Islet precursor cell (in vitro differentiated cells): ENCODE data around the gene KRT83.

ENCODE experiments used
- DNase-seq: peaks from one replicate; pipeline ENCODE4 v3.0.0-alpha.2; 2018

The KRT83 gene

GRCh38 chr12:52331039-52331438, 9.8 kb upstream of the KRT83 start:
- DNase-seq: no peak

- no peak for DNase-seq
Measured at GRCh38 chr12:52327830-52328500, 6.8 kb upstream of the KRT83 start.

GRCh38 chr12:52327052-52327829, 6.0 kb upstream of the KRT83 start:
- peak; percentile 95 for DNase-seq

GRCh38 chr12:52324153-52324444, 2.9 kb upstream of the KRT83 start:
- no peak for DNase-seq

GRCh38 chr12:52323416-52324152, 2.4 kb upstream of the KRT83 start:
- peak; percentile 80 for DNase-seq

GRCh38 chr12:52323001-52323400, 1.8 kb upstream of the KRT83 start:
- no peak for DNase-seq

GRCh38 chr12:52322069-52322468, 871 bp upstream of the KRT83 start:
- DNase-seq: no peak

- DNase-seq: no peak
Measured at GRCh38 chr12:52321418-52321817, 220 bp upstream of the KRT83 start.

GRCh38 chr12:52319097-52319496, 2.1 kb downstream of the KRT83 start:
- peak; percentile 60 for DNase-seq

GRCh38 chr12:52318241-52318990, 2.8 kb downstream of the KRT83 start:
- DNase-seq: no peak

GRCh38 chr12:52317468-52318052, 3.6 kb downstream of the KRT83 start:
- DNase-seq: peak; percentile 46

GRCh38 chr12:52316701-52317100, 4.5 kb downstream of the KRT83 start:
- peak; percentile 51 for DNase-seq

GRCh38 chr12:52316290-52316689, 4.9 kb downstream of the KRT83 start:
- no peak for DNase-seq

GRCh38 chr12:52315721-52316120, 5.5 kb downstream of the KRT83 start:
- DNase-seq: peak; percentile 83

GRCh38 chr12:52314511-52314910, 6.7 kb downstream of the KRT83 start:
- peak; percentile 45 for DNase-seq

- peak; percentile 51 for DNase-seq
Measured at GRCh38 chr12:52313926-52314325, 7.3 kb downstream of the KRT83 start.

GRCh38 chr12:52313461-52313860, 7.7 kb downstream of the KRT83 start:
- peak; percentile 48 for DNase-seq

- peak; percentile 31 for DNase-seq
Measured at GRCh38 chr12:52312086-52312485, 9.1 kb downstream of the KRT83 start.

GRCh38 chr12:52311285-52311648, 9.9 kb downstream of the KRT83 start:
- DNase-seq: no peak

GRCh38 chr12:52310622-52311284, 10.4 kb downstream of the KRT83 start:
- no peak for DNase-seq

- DNase-seq: no peak
Measured at GRCh38 chr12:52308806-52309425, 12.3 kb downstream of the KRT83 start.
